NCI-H2107 treated with DMSO at 0.1 percent for 48 hours (cell line): Measurements from ENCODE around the gene CNTNAP5.

Experiments used
- DNase-seq: peaks from one replicate; lab custom pipeline; 2025; ENCODE audit not compliant: unreplicated experiment; lab: John Stamatoyannopoulos, UW

CNTNAP5 gene

GRCh38 chr2:124025171-124025580, at the start of gene CNTNAP5:
Gene CNTNAP5 (plus strand): TSS chr2:124025287. CDS start chr2:124025651, 364 bp downstream.
- peak; percentile 16 for DNase-seq

- no peak for DNase-seq
Measured at GRCh38 chr2:123976054-123976648, 48.9 kb upstream of the CNTNAP5 start.

DNA sequence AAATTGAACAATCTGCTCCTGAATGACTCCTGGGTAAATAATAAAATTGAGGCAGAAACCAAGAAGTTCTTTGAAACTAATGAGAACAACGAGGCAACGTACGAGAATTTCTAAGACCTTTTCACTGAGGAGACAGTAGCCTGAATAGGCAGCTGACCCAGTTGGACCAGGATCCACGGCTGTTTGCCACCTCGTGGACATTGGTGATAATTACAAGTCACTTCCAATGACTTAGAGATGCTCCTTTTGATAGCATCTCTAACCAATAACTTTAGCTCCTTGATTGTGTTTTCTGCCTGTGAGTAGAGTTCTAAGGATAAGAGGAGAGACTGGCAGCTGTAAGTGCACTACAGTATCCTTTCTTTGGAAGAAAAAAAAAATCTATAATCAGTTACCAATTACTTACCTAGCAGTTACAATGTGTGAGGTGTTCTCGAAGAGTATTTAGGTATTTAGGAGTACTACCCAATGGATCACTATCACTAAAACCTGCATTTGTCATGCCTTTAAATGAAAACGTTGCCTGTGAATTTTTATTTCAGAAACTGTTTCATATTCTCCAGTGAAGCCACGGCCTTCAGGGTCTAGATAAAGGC, 31.3 kb upstream of the CNTNAP5 start:
- no peak for DNase-seq

DNA sequence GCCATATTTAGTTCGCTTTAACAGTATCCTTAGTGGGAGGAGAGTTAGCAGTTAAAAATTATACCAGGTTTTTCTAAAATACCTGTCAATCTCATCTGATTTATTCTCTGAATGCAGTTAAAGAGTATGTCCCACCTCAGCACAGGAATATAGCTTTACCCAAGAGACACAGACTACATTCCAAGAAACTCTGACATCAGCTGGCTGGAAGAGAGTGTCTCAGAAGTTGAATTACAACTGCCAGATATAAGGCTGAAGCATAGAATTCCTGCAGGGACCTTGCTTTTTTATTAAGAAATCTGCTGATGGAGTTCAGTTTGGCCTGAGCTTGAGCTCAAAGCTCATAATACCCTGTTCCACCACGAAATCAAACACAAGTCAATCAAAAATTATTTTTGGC, 25.4 kb upstream of the CNTNAP5 start:
- no peak for DNase-seq

DNA sequence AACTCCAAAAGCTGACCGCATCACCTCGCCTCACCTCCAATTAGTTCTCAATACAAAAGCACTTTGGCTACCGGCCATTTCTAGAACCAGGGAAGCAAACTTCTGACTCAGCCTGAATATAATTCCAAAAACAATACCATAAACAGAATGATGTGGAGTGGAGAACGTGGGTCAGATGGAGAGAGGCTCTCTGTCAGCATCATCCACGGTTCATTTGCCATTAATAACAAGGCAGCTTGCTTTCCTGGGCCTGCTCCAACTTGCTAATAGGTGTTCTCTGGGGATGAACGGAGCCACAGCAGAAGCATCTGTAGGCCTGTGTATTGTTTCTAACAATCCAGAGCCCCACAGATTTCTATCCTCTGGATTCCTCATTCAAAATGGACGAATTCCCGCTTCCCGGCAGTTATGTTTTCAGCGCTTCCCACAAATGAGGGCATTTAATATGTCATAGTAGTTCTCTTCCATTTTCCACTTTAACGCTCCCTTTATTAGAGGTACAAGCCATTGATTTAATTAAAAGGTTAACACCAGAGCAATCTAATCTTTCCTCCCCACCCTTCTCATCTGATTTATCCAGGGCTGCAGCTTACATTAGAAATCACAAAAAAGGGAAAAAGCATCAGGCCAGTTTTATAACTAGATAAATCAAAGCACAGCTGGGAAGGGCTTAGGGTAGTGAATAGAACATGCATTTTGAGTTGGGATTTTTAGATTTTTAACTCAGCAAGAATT, 23.2 kb upstream of the CNTNAP5 start:
- peak; percentile 28 for DNase-seq

GRCh38 chr2:124018890-124019289, 6.2 kb upstream of the CNTNAP5 start:
- no peak for DNase-seq

GRCh38 chr2:124024561-124025170, 421 bp upstream of the CNTNAP5 start:
- DNase-seq: no peak

DNA sequence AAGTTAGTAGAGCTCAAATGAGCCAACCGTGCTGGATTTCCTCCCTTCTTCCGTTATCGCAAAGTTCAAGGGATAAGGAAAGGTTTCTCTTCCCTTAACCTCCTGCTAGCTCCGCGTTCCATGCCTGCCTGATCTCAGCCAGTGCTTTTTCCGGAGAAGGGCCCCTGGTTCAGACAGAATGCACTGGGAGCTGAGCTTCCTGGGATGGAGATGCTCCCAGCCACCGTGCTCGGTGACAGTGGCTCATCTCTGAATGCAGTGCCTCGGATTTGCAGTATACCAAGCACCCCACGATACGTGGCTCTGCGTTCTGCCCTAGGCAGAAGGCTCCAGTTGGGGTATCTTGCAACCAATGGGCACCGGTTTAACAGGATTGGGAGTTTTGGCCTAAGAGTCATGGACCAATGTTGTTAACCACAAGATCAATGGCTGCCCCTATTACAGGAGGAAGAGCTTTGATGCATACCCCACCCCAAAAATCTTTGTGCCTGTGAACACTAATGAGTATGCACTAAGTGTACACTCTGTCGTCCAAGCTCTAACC, 876 bp downstream of the CNTNAP5 start:
- no peak for DNase-seq

DNA sequence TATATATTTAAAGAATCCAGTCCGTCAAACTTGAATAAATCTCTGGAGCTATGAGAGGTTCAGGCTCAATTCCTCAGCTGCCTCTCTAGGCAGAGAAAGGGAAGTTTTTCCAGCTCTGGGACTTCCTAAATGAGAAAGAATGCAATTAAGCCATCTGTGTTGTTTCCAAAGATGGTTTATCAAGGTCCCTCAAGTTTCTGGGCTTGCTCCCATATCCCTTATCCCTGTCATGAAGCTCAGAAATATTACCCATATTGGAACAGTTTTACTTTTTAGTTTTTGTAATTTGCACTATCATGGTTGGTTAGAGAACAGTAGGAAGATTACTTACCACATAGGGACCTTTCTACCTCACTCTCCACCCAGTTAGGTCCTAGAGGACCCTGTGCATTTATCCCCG, 1.4 kb downstream of the CNTNAP5 start:
- DNase-seq: no peak

- peak; percentile 78 for DNase-seq
Measured at GRCh38 chr2:124027182-124027581, 2.1 kb downstream of the CNTNAP5 start.

GRCh38 chr2:124032799-124033198, 7.7 kb downstream of the CNTNAP5 start:
- no peak for DNase-seq

- DNase-seq: no peak
Measured at GRCh38 chr2:124034265-124034664, 9.2 kb downstream of the CNTNAP5 start.

DNA sequence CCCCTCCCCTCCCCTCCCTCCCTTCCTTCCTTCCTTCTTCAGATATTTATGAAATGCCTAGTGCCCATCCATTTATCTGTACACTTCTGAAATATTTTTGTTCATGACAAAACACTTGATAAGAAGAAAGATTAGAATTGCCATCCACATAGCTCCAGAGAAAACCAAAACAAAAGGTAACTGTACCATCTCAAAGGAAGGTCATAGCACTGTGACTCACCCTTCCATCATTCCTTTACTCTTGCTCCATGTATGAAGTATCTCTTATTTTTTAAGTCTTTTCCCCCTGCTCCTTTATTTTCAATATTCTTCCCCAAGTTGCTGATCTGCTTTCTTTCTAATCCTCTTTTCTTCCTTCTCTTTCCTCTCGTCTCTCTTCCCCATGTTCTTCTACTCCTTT, 9.9 kb downstream of the CNTNAP5 start:
- no peak for DNase-seq

DNA sequence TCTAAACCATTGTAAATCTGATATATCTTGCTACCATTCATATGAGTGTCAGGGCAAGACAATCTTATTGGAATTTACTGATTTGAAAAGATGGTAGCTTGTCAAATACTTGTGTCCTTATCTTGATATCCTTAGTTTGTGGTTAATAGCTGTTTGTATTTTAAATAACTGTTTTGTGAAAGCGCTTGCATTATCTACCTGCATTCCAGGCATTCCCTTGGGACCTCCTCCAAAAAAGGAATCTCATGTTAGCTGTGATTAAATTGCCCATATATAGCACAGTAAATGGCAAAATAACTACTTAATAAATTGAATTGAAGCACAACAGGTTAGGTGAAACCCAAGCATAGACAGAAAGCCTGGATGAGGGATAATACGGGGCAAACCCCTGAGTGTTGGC, 13.9 kb downstream of the CNTNAP5 start:
- no peak for DNase-seq

DNA sequence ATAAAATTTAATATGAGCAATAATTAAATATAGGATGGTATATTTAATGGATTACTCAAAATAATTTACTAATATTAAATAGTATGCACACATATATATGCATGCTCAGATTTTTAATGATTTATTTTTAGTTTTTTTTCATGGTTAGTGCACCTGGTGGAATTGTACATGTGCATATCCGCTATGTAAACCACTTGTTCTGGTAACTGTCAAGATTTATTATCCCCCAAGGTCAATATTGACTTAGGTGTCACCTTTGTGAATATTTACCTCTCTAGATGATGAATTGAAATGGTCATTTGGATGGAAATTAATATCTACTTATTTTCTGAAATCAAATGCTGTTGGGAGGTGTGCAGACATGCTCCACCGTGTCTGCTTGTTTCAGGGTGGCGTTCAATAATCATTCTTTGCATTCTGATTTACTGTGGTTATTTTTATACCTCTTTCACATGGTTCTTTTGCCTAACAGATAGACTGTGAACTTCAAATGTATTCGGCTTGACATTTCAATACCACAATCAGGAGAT, 14.7 kb downstream of the CNTNAP5 start:
- no peak for DNase-seq

- DNase-seq: no peak
Measured at GRCh38 chr2:124045894-124046293, 20.8 kb downstream of the CNTNAP5 start.

GRCh38 chr2:124046332-124046731, 21.2 kb downstream of the CNTNAP5 start:
- DNase-seq: no peak

DNA sequence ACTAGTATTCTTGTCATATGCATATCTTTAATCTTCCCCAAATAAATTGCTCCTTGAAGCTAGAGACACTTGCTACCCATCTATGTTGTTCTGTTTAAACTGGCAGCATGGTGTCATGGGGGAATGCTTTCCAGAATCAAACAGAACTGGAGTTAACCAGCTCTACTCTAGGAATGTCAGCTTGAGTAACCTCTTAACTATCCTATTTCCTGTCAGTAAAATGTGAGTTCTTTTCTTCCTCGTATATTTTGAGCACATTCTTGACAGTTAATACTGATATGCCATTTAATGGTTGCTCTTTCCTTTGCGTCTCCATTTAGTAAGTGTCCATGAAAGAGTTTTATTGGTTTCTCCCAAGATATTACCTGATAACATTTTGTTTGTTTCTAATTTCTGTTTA, 23.0 kb downstream of the CNTNAP5 start:
- DNase-seq: no peak

- DNase-seq: no peak
Measured at GRCh38 chr2:124048664-124049063, 23.6 kb downstream of the CNTNAP5 start.

GRCh38 chr2:124049136-124049535, 24.0 kb downstream of the CNTNAP5 start:
- DNase-seq: no peak

GRCh38 chr2:124050833-124051497, 25.9 kb downstream of the CNTNAP5 start:
- DNase-seq: no peak
